WTC11 (cell line): ENCODE data around the gene HCRT. TPM values are rescaled to one million over a fixed set of nuclear protein-coding genes. Genes with fewer than 3 reads are reported as not detected.

Experiments
- ATAC-seq: fragments of 200-7000 bp; cut with Tn5 transposase; 2 replicates; pipeline ENCODE4 v1.10.0; 2021; ENCODE audit warnings: mild to moderate bottlenecking, moderate library complexity
- CTCF ChIA-PET: fragments of 300-600 bp; sonication (Branson Sonifier 250); formaldehyde crosslinking; loops from one replicate; lab custom pipeline; 2021; ENCODE audit warnings: antibody characterized with exemption; lab: Charles Lee
- POLR2A ChIA-PET: fragments of 350-600 bp; sonication (Branson Sonifier 250); formaldehyde crosslinking; loops from one replicate; lab custom pipeline; 2021; ENCODE audit warnings: antibody characterized with exemption; lab: Charles Lee
- DNase-seq: peaks from one replicate; pipeline ENCODE4 v3.0.0; 2021; ENCODE audit warnings: low spot score
- H3K27ac Mint-ChIP-seq: 2 replicates; pipeline ENCODE4 v1.8.0; 2021; ENCODE audit warnings: mixed read lengths
- H3K27me3 Mint-ChIP-seq: 2 replicates; pipeline ENCODE4 v1.8.0; 2021; ENCODE audit warnings: low read depth, mild to moderate bottlenecking, moderate library complexity, mixed read lengths
- H3K36me3 Mint-ChIP-seq: 2 replicates; pipeline ENCODE4 v1.8.0; 2021; ENCODE audit warnings: mixed read lengths
- H3K4me1 Mint-ChIP-seq: 2 replicates; pipeline ENCODE4 v1.8.0; 2022; ENCODE audit warnings: mixed read lengths
- H3K4me3 Mint-ChIP-seq: 2 replicates; pipeline ENCODE4 v1.8.0; 2021; ENCODE audit warnings: mild to moderate bottlenecking, moderate library complexity, mixed read lengths
- H3K9me3 Mint-ChIP-seq: 2 replicates; pipeline ENCODE4 v1.8.0; 2021; ENCODE audit warnings: mixed read lengths
- ATF1 ChIP-seq: sonication (generic); formaldehyde crosslinking; IDR thresholded peaks from 2 replicates; pipeline ENCODE4 v1.8.1; 2023; ENCODE audit warnings: mild to moderate bottlenecking, moderate library complexity, missing genetic modification reagents
- NR2C2 ChIP-seq: sonication (generic); formaldehyde crosslinking; IDR thresholded peaks from 2 replicates; pipeline ENCODE4 v1.8.0; 2022; ENCODE audit warnings: mild to moderate bottlenecking, missing genetic modification reagents
- NR3C1 ChIP-seq: sonication (generic); formaldehyde crosslinking; conservative IDR thresholded peaks from 2 replicates; pipeline ENCODE4 v1.8.1; 2023; ENCODE audit warnings: low read depth, mild to moderate bottlenecking, missing genetic modification reagents
- TEAD4 ChIP-seq: sonication (generic); formaldehyde crosslinking; IDR thresholded peaks from 2 replicates; pipeline ENCODE4 v1.8.0; 2022; ENCODE audit warnings: mild to moderate bottlenecking, missing genetic modification reagents
- ZNF121 ChIP-seq: sonication (generic); formaldehyde crosslinking; IDR thresholded peaks from 2 replicates; pipeline ENCODE4 v1.8.0; 2023; ENCODE audit warnings: missing genetic modification reagents
- ZNF219 ChIP-seq: sonication (generic); formaldehyde crosslinking; IDR thresholded peaks from 2 replicates; pipeline ENCODE4 v1.8.0; 2023; ENCODE audit warnings: missing genetic modification reagents, mild to moderate bottlenecking, borderline replicate concordance
- total RNA-seq: library from RNA; stranded (reverse); gene quantifications from 3 replicates; pipeline ENCODE4 v1.2.3, GENCODE V29; 2021
- TF ChIP-seq, protein P1 (sequence below): sonication (generic); formaldehyde crosslinking; IDR thresholded peaks from 2 replicates; pipeline ENCODE4 v1.8.1; 2022; ENCODE audit warnings: missing genetic modification reagents, borderline replicate concordance
- TF ChIP-seq, protein P2 (sequence below): fragments of 250-450 bp; sonication (Bioruptor Pico); IDR thresholded peaks from 2 replicates; pipeline ENCODE4 v1.9.0; 2021; ENCODE audit warnings: mild to moderate bottlenecking
- TF ChIP-seq, protein P3 (sequence below): sonication (generic); formaldehyde crosslinking; IDR thresholded peaks from 2 replicates; pipeline ENCODE4 v1.8.1; 2023; ENCODE audit warnings: mild to moderate bottlenecking, missing genetic modification reagents, borderline replicate concordance
- TF ChIP-seq, protein P4 (sequence below): sonication (generic); formaldehyde crosslinking; IDR thresholded peaks from 2 replicates; pipeline ENCODE4 v1.8.1; 2023; ENCODE audit warnings: mild to moderate bottlenecking, missing genetic modification reagents
- TF ChIP-seq, protein P5 (sequence below): fragments of 200-600 bp; IDR thresholded peaks from 2 replicates; pipeline ENCODE4 v1.8.0; 2022; ENCODE audit warnings: antibody characterized with exemption
- TF ChIP-seq, protein P6 (sequence below): fragments of 250-450 bp; sonication (Bioruptor Pico); conservative IDR thresholded peaks from 2 replicates; pipeline ENCODE4 v1.9.0; 2021; ENCODE audit warnings: mild to moderate bottlenecking

HCRT gene
- total RNA-seq, 1 experiment from 2014 or later = not detected

DNA sequence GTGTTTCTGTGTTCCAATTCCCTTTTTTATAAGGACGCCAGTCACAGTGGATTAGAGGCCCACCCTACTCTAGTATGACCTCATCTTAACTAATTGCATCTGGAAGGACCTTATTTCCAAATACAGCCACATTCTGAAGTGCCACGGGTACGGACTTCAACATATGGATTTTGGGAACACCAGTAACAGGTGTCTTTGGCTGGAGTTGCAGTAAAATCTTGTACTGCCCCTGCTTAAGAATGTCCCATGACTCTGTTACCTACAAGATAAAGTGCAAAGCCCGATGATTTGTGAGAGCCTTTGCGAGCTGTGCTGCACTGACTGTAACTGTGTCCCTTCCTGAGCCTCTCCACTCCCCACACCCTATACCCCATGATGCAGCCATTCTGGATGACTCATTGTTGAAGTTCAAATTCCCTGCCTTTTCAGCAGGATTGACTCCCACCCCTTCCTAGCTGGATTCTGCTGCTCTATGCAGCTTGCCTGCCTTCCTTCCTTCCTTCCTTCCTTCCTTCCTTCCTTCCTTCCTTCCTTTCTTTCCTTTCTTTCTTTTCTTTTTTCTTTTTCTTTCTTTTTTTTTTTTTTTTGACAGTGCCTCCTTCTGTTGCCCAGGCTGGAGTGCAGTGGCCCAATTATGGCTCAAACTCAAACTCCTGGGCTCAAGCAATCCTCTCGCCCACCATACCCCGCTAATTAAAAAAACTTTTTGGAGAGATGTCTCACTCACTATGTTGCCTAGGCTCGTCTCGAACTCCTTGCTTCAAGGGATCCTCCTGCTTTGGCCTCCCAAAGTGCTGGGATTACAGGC lies 2.1 kb downstream of the HCRT start:
- H3K27me3 Mint-ChIP-seq = peaks cover 74% of the 10 kb centered on the region
- H3K27ac Mint-ChIP-seq = no peak overlapping the region
- H3K4me1 Mint-ChIP-seq = peaks cover 28% of the 10 kb centered on the region
- no peaks in the 10 kb centered on the region for H3K36me3 Mint-ChIP-seq
- no peak for ATAC-seq
- peak overlapping the region; percentile 80 for H3K4me3 Mint-ChIP-seq
- TF ChIP-seq NR2C2 (CRISPR knock-in tag) = no peak
- TF ChIP-seq, protein P1, sequence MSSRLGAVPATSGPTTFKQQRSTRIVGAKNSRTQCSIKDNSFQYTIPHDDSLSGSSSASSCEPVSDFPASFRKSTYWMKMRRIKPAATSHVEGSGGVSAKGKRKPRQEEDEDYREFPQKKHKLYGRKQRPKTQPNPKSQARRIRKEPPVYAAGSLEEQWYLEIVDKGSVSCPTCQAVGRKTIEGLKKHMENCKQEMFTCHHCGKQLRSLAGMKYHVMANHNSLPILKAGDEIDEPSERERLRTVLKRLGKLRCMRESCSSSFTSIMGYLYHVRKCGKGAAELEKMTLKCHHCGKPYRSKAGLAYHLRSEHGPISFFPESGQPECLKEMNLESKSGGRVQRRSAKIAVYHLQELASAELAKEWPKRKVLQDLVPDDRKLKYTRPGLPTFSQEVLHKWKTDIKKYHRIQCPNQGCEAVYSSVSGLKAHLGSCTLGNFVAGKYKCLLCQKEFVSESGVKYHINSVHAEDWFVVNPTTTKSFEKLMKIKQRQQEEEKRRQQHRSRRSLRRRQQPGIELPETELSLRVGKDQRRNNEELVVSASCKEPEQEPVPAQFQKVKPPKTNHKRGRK (CRISPR knock-in tag) = 0 out of 2 replicates have a peak, but pooled peaks have one; percentile 22
- no peak for TF ChIP-seq TEAD4 (CRISPR knock-in tag)
- TF ChIP-seq, protein P2, sequence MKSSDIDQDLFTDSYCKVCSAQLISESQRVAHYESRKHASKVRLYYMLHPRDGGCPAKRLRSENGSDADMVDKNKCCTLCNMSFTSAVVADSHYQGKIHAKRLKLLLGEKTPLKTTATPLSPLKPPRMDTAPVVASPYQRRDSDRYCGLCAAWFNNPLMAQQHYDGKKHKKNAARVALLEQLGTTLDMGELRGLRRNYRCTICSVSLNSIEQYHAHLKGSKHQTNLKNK (CRISPR knock-in tag) = no peak
- TF ChIP-seq, all 79 proteins: peak for 1
- no peak for DNase-seq
- ChIA-PET CTCF (interaction anchor here (0.7 to 7.3 kb wide), 15 partner anchors 10 to 500 kb away, joined by 3 to 55 read pairs (median 5); partner anchors contain the start of genes GHDC, KAT2A, NKIRAS2 and RAB5C), POLR2A (interaction anchor here (0.6 kb wide), 2 partner anchors 24 to 240 kb away, joined by 3 to 6 read pairs; partner anchors contain the start of gene CAVIN1)
- H3K9me3 Mint-ChIP-seq = no peaks in the 10 kb centered on the region

DNA sequence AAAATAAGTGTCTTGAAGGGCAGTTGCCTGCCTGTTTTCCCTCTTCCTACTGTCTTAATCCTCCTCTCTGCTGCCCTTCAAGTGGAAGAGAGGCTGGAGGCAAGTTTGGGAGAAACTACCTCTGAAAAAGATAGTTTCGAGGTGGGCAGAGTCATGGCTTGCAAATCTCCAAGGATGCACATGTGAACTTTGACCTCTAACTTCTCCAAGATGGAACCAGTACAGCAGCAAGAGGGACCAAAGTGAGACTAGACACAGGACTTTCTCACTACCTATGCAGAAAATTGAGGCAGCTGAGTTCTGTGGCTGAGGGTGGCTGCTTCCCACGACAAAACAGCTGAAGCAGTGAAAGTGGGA lies 3.4 kb downstream of the HCRT start:
- Mint-ChIP-seq H3K9me3 (no peaks in the 10 kb centered on the region), H3K36me3 (no peaks in the 10 kb centered on the region), H3K4me3 (peak overlapping the region; percentile 76), H3K27ac (no peak overlapping the region), H3K4me1 (peaks cover 28% of the 10 kb centered on the region), H3K27me3 (peaks cover 72% of the 10 kb centered on the region)
- TF ChIP-seq NR3C1 (CRISPR knock-in tag) (no peak), ZNF219 (CRISPR knock-in tag) (no peak), ATF1 (no peak), ZNF121 (CRISPR knock-in tag) (no peak)
- TF ChIP-seq, protein P3, sequence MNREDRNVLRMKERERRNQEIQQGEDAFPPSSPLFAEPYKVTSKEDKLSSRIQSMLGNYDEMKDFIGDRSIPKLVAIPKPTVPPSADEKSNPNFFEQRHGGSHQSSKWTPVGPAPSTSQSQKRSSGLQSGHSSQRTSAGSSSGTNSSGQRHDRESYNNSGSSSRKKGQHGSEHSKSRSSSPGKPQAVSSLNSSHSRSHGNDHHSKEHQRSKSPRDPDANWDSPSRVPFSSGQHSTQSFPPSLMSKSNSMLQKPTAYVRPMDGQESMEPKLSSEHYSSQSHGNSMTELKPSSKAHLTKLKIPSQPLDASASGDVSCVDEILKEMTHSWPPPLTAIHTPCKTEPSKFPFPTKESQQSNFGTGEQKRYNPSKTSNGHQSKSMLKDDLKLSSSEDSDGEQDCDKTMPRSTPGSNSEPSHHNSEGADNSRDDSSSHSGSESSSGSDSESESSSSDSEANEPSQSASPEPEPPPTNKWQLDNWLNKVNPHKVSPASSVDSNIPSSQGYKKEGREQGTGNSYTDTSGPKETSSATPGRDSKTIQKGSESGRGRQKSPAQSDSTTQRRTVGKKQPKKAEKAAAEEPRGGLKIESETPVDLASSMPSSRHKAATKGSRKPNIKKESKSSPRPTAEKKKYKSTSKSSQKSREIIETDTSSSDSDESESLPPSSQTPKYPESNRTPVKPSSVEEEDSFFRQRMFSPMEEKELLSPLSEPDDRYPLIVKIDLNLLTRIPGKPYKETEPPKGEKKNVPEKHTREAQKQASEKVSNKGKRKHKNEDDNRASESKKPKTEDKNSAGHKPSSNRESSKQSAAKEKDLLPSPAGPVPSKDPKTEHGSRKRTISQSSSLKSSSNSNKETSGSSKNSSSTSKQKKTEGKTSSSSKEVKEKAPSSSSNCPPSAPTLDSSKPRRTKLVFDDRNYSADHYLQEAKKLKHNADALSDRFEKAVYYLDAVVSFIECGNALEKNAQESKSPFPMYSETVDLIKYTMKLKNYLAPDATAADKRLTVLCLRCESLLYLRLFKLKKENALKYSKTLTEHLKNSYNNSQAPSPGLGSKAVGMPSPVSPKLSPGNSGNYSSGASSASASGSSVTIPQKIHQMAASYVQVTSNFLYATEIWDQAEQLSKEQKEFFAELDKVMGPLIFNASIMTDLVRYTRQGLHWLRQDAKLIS (CRISPR knock-in tag) = no peak
- TF ChIP-seq, protein P4, sequence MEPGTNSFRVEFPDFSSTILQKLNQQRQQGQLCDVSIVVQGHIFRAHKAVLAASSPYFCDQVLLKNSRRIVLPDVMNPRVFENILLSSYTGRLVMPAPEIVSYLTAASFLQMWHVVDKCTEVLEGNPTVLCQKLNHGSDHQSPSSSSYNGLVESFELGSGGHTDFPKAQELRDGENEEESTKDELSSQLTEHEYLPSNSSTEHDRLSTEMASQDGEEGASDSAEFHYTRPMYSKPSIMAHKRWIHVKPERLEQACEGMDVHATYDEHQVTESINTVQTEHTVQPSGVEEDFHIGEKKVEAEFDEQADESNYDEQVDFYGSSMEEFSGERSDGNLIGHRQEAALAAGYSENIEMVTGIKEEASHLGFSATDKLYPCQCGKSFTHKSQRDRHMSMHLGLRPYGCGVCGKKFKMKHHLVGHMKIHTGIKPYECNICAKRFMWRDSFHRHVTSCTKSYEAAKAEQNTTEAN (CRISPR knock-in tag) = no peak
- TF ChIP-seq, protein P5, sequence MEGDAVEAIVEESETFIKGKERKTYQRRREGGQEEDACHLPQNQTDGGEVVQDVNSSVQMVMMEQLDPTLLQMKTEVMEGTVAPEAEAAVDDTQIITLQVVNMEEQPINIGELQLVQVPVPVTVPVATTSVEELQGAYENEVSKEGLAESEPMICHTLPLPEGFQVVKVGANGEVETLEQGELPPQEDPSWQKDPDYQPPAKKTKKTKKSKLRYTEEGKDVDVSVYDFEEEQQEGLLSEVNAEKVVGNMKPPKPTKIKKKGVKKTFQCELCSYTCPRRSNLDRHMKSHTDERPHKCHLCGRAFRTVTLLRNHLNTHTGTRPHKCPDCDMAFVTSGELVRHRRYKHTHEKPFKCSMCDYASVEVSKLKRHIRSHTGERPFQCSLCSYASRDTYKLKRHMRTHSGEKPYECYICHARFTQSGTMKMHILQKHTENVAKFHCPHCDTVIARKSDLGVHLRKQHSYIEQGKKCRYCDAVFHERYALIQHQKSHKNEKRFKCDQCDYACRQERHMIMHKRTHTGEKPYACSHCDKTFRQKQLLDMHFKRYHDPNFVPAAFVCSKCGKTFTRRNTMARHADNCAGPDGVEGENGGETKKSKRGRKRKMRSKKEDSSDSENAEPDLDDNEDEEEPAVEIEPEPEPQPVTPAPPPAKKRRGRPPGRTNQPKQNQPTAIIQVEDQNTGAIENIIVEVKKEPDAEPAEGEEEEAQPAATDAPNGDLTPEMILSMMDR = no peak
- TF ChIP-seq, protein P6, sequence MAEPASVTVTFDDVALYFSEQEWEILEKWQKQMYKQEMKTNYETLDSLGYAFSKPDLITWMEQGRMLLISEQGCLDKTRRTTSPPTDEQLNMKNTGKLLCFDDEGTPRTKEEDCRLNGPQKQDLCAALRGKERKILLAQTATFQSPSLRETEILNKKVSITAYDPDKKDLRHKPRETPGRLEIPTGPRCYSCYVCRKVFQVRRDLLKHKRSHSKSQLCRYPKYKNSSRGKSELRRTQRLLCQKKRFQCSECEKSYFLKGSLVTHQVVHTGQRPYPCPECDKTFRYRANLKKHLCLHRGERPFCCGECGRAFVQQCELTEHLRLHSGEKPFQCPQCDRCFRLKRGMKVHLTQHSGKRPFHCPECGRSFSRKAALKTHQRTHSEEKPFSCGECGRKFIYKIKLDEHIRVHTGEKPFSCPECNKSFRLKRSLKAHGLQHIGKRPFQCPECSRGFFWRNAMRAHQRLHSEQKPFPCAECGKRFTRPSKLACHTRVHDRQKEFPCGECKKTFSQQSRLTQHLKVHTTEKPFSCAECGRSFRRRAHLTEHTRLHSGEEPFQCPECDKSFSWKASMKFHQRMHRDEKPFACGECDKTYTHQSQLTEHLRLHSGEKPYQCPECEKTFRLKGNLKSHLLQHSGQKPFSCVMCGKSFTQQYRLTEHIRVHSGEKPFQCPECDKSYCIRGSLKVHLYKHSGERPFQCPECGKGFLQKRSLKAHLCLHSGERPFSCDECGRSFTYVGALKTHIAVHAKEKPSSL (CRISPR knock-in tag) = no peak
- CTCF ChIA-PET = interaction anchor here (0.6 to 3.7 kb wide), 18 partner anchors 10 to 367 kb away, joined by 3 to 33 read pairs (median 5); partner anchors contain the start of genes ACLY, DHX58, GHDC and HSPB9
- POLR2A ChIA-PET = interaction anchor here (1.1 kb wide), 2 partner anchors 9 to 74 kb away, joined by 3 to 4 read pairs; no protein-coding TSS in a partner anchor
- DNase-seq = no peak
- ATAC-seq = no peak
